Activated T-cell treated with anti-CD3 and anti-CD28 coated beads, Interleukin-2, amount 50 U/mL, for 72 hours (primary cell): Measurements from ENCODE around the gene EPHB2. TPM values are rescaled to one million over a fixed set of nuclear protein-coding genes. Genes with fewer than 3 reads are reported as not detected.

ENCODE experiments used
- ATAC-seq, 2 donors: fragments of 150-1000 bp; cut with Tn5 transposase; replicated peaks in 1 of 2; 2 replicates each; pipeline ENCODE4 v1.10.0; 2021; ENCODE audit warnings: moderate library complexity in 2 of 2, mild to moderate bottlenecking in 1 of 2
- DNase-seq, 2 donors: peaks; one replicate each; pipeline ENCODE4 v3.0.0; 2021 to 2022; ENCODE audit warnings: mixed read lengths in 1 of 2
- H3K27ac Mint-ChIP-seq: one replicate; pipeline ENCODE4 v1.8.0; 2022; ENCODE audit warnings: mild to moderate bottlenecking, moderate library complexity, mixed read lengths
- H3K27me3 Mint-ChIP-seq: one replicate; pipeline ENCODE4 v1.8.0; 2022; ENCODE audit warnings: low read depth, mixed read lengths
- H3K36me3 Mint-ChIP-seq, 2 donors: one replicate each; pipeline ENCODE4 v1.8.0; 2022; ENCODE audit warnings: mixed read lengths in 2 of 2, mild to moderate bottlenecking in 1 of 2; ENCODE audit not compliant: insufficient read depth in 2 of 2
- H3K4me1 Mint-ChIP-seq: one replicate; pipeline ENCODE4 v1.8.0; 2022; ENCODE audit warnings: low read depth, mixed read lengths
- H3K4me3 Mint-ChIP-seq, 2 donors: one replicate each; pipeline ENCODE4 v1.8.0; 2022; ENCODE audit warnings: mild to moderate bottlenecking in 2 of 2, mixed read lengths in 2 of 2, moderate library complexity in 2 of 2
- H3K9me3 Mint-ChIP-seq, 2 donors: one replicate each; pipeline ENCODE4 v1.8.0; 2022; ENCODE audit warnings: mixed read lengths in 2 of 2
- total RNA-seq, 2 donors: library from RNA; stranded (reverse); gene quantifications; one replicate each; pipeline ENCODE4 v1.2.3, GENCODE V29; 2022

EPHB2 gene
- total RNA-seq, 2 donors from 2014 or later, result 0.22 TPM; not detected in 1

- no peaks in the 10 kb centered on the region for H3K9me3 Mint-ChIP-seq
- no peak overlapping the region for H3K27ac Mint-ChIP-seq
- H3K36me3 Mint-ChIP-seq, result no peaks in the 10 kb centered on the region
- no peak overlapping the region for H3K4me3 Mint-ChIP-seq
- ATAC-seq (no peak), DNase-seq (no peak)
- no peaks in the 10 kb centered on the region for H3K4me1 Mint-ChIP-seq
- H3K27me3 Mint-ChIP-seq, result no peaks in the 10 kb centered on the region
Measured at GRCh38 chr1:22876359-22877111, 165.9 kb downstream of the EPHB2 start.

- Mint-ChIP-seq H3K27ac (no peak overlapping the region), H3K27me3 (no peaks in the 10 kb centered on the region)
Measured at GRCh38 chr1:22877112-22877915, 166.7 kb downstream of the EPHB2 start.

GRCh38 chr1:22877980-22878379 lies 167.3 kb downstream of the EPHB2 start:
- no peak overlapping the region for H3K4me3 Mint-ChIP-seq
- no peaks in the 10 kb centered on the region for H3K9me3 Mint-ChIP-seq
- no peak for ATAC-seq
- no peak overlapping the region for H3K27ac Mint-ChIP-seq
- no peaks in the 10 kb centered on the region for H3K36me3 Mint-ChIP-seq
- DNase-seq, result no peak
- H3K4me1 Mint-ChIP-seq, result no peaks in the 10 kb centered on the region
- no peaks in the 10 kb centered on the region for H3K27me3 Mint-ChIP-seq

More at GRCh38 chr1:22877112-22877915, 166.7 kb downstream of the EPHB2 start:
- no peaks in the 10 kb centered on the region for H3K9me3 Mint-ChIP-seq
- no peak for ATAC-seq
- no peak overlapping the region for H3K4me3 Mint-ChIP-seq
- no peaks in the 10 kb centered on the region for H3K4me1 Mint-ChIP-seq
- DNase-seq, result no peak
- no peaks in the 10 kb centered on the region for H3K36me3 Mint-ChIP-seq

- Mint-ChIP-seq H3K36me3 (no peaks in the 10 kb centered on the region), H3K9me3 (no peaks in the 10 kb centered on the region), H3K27ac (no peak overlapping the region), H3K4me1 (no peaks in the 10 kb centered on the region), H3K4me3 (no peak overlapping the region), H3K27me3 (no peaks in the 10 kb centered on the region)
- no peak for ATAC-seq
- DNase-seq, result no peak
Measured at GRCh38 chr1:22878626-22879025, 168.0 kb downstream of the EPHB2 start.

- Mint-ChIP-seq H3K27me3 (no peaks in the 10 kb centered on the region), H3K4me3 (no peak overlapping the region), H3K4me1 (no peaks in the 10 kb centered on the region), H3K27ac (no peak overlapping the region), H3K9me3 (no peaks in the 10 kb centered on the region), H3K36me3 (no peaks in the 10 kb centered on the region)
- no peak for ATAC-seq
- DNase-seq, result no peak
Measured at GRCh38 chr1:22879445-22879844, 168.8 kb downstream of the EPHB2 start.

GRCh38 chr1:22880174-22880601 lies 169.5 kb downstream of the EPHB2 start:
- peak in 1 of 2 donors; percentile 27 for ATAC-seq

GRCh38 chr1:22883406-22883805 lies 172.8 kb downstream of the EPHB2 start:
- no peak for DNase-seq
- H3K27me3 Mint-ChIP-seq, result no peaks in the 10 kb centered on the region
- H3K36me3 Mint-ChIP-seq, result no peaks in the 10 kb centered on the region
- no peaks in the 10 kb centered on the region for H3K9me3 Mint-ChIP-seq
- peaks cover 17% of the 10 kb centered on the region for H3K4me1 Mint-ChIP-seq
- H3K27ac Mint-ChIP-seq, result no peak overlapping the region
- ATAC-seq, result no peak
- H3K4me3 Mint-ChIP-seq, result no peak overlapping the region

More at GRCh38 chr1:22880174-22880601, 169.5 kb downstream of the EPHB2 start:
- no peak for DNase-seq
- no peaks in the 10 kb centered on the region for H3K36me3 Mint-ChIP-seq
- H3K27ac Mint-ChIP-seq, result no peak overlapping the region
- H3K27me3 Mint-ChIP-seq, result no peaks in the 10 kb centered on the region
- no peaks in the 10 kb centered on the region for H3K9me3 Mint-ChIP-seq
- H3K4me3 Mint-ChIP-seq, result no peak overlapping the region
- peaks cover 7% of the 10 kb centered on the region for H3K4me1 Mint-ChIP-seq

GRCh38 chr1:22884806-22885530 lies 174.3 kb downstream of the EPHB2 start:
- Mint-ChIP-seq H3K27ac (peak overlapping the region; percentile 20), H3K4me1 (peaks cover 17% of the 10 kb centered on the region), H3K27me3 (peaks cover 8% of the 10 kb centered on the region), H3K4me3 (peak overlapping the region; percentile 48 to 51), H3K36me3 (no peaks in the 10 kb centered on the region), H3K9me3 (no peaks in the 10 kb centered on the region)
- DNase-seq, result peak in 1 of 2 donors; percentile 5
- no peak for ATAC-seq

GRCh38 chr1:22886211-22886610 lies 175.6 kb downstream of the EPHB2 start:
- DNase-seq (no peak), ATAC-seq (no peak)
- Mint-ChIP-seq H3K4me3 (no peak overlapping the region), H3K4me1 (peaks cover 17% of the 10 kb centered on the region), H3K27ac (no peak overlapping the region), H3K36me3 (no peaks in the 10 kb centered on the region), H3K27me3 (peaks cover 8% of the 10 kb centered on the region), H3K9me3 (no peaks in the 10 kb centered on the region)

- no peak for ATAC-seq
- H3K27me3 Mint-ChIP-seq, result peaks cover 8% of the 10 kb centered on the region
- no peaks in the 10 kb centered on the region for H3K36me3 Mint-ChIP-seq
- no peak overlapping the region for H3K27ac Mint-ChIP-seq
- no peaks in the 10 kb centered on the region for H3K9me3 Mint-ChIP-seq
- H3K4me1 Mint-ChIP-seq, result peaks cover 17% of the 10 kb centered on the region
- no peak overlapping the region for H3K4me3 Mint-ChIP-seq
- DNase-seq, result no peak
Measured at GRCh38 chr1:22887491-22887890, 176.9 kb downstream of the EPHB2 start.

GRCh38 chr1:22888320-22889075 lies 177.9 kb downstream of the EPHB2 start:
- Mint-ChIP-seq H3K4me1 (peaks cover 17% of the 10 kb centered on the region), H3K27ac (no peak overlapping the region), H3K9me3 (no peaks in the 10 kb centered on the region), H3K27me3 (peaks cover 8% of the 10 kb centered on the region), H3K4me3 (no peak overlapping the region), H3K36me3 (no peaks in the 10 kb centered on the region)
- no peak for ATAC-seq
- no peak for DNase-seq

- DNase-seq, result no peak
Measured at GRCh38 chr1:22889213-22889827, 178.7 kb downstream of the EPHB2 start.

More at GRCh38 chr1:22889213-22889827, 178.7 kb downstream of the EPHB2 start:
- H3K4me1 Mint-ChIP-seq, result peaks cover 17% of the 10 kb centered on the region
- no peak for ATAC-seq
- no peak overlapping the region for H3K27ac Mint-ChIP-seq
- H3K4me3 Mint-ChIP-seq, result no peak overlapping the region
- H3K9me3 Mint-ChIP-seq, result no peaks in the 10 kb centered on the region
- peaks cover 8% of the 10 kb centered on the region for H3K27me3 Mint-ChIP-seq
- H3K36me3 Mint-ChIP-seq, result no peaks in the 10 kb centered on the region
